Type B pancreatic cell (in vitro differentiated cells): ENCODE data around the gene PHC3. TPM values are rescaled to one million over a fixed set of nuclear protein-coding genes. Genes with fewer than 3 reads are reported as not detected.
"Not testable (repeated sequence)": the region's sequence is repeated elsewhere in the genome, so short reads cannot be mapped to it uniquely, and the experiment has no call there.

Source experiments
- DNase-seq: peaks from one replicate; pipeline ENCODE4 v3.0.0; 2021; ENCODE audit warnings: mixed read lengths; ENCODE audit not compliant: unreplicated experiment; ENCODE audit errors: extremely low spot score
- H3K27ac Mint-ChIP-seq: 2 replicates; pipeline ENCODE4 v1.8.0; 2021; ENCODE audit warnings: mild to moderate bottlenecking, mixed read lengths
- H3K27me3 Mint-ChIP-seq: 2 replicates; pipeline ENCODE4 v1.8.0; 2021; ENCODE audit warnings: mixed read lengths
- H3K36me3 Mint-ChIP-seq: 2 replicates; pipeline ENCODE4 v1.8.0; 2021; ENCODE audit warnings: mixed read lengths
- H3K4me1 Mint-ChIP-seq: one replicate; pipeline ENCODE4 v1.8.0; 2021; ENCODE audit warnings: mixed read lengths; ENCODE audit not compliant: unreplicated experiment
- H3K4me3 Mint-ChIP-seq: 2 replicates; pipeline ENCODE4 v1.8.0; 2021; ENCODE audit warnings: mild to moderate bottlenecking, mixed read lengths
- H3K9me3 Mint-ChIP-seq: 2 replicates; pipeline ENCODE4 v1.8.0; 2021; ENCODE audit warnings: mixed read lengths
- total RNA-seq: library from RNA; stranded (reverse); gene quantifications from 2 replicates; pipeline ENCODE4 v1.2.1, GENCODE V29; 2021; ENCODE audit warnings: low replicate concordance
- TF ChIP-seq, protein P1 (sequence below): fragments of 200-600 bp; sonication (generic); conservative IDR thresholded peaks from 2 replicates; pipeline ENCODE4 v1.5.0; 2021; ENCODE audit warnings: antibody characterized with exemption, mild to moderate bottlenecking

The PHC3 gene
- total RNA-seq, 1 donor from 2014 or later = 49.3 TPM

- Mint-ChIP-seq H3K27ac (no peak overlapping the region), H3K27me3 (no peaks in the 10 kb centered on the region), H3K9me3 (no peaks in the 10 kb centered on the region), H3K4me3 (no peak overlapping the region), H3K36me3 (peaks cover 22% of the 10 kb centered on the region), H3K4me1 (no peaks in the 10 kb centered on the region)
- no peak for DNase-seq
- TF ChIP-seq, protein P1, sequence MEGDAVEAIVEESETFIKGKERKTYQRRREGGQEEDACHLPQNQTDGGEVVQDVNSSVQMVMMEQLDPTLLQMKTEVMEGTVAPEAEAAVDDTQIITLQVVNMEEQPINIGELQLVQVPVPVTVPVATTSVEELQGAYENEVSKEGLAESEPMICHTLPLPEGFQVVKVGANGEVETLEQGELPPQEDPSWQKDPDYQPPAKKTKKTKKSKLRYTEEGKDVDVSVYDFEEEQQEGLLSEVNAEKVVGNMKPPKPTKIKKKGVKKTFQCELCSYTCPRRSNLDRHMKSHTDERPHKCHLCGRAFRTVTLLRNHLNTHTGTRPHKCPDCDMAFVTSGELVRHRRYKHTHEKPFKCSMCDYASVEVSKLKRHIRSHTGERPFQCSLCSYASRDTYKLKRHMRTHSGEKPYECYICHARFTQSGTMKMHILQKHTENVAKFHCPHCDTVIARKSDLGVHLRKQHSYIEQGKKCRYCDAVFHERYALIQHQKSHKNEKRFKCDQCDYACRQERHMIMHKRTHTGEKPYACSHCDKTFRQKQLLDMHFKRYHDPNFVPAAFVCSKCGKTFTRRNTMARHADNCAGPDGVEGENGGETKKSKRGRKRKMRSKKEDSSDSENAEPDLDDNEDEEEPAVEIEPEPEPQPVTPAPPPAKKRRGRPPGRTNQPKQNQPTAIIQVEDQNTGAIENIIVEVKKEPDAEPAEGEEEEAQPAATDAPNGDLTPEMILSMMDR = no peak
Measured at GRCh38 chr3:170128259-170128976, 53.1 kb downstream of the PHC3 start.

- DNase-seq = no peak
- no peak overlapping the region for H3K27ac Mint-ChIP-seq
- peaks cover 21% of the 10 kb centered on the region for H3K36me3 Mint-ChIP-seq
- no peaks in the 10 kb centered on the region for H3K9me3 Mint-ChIP-seq
- TF ChIP-seq, protein P1 = peak; percentile 58
- H3K4me3 Mint-ChIP-seq = no peak overlapping the region
- no peaks in the 10 kb centered on the region for H3K4me1 Mint-ChIP-seq
- no peaks in the 10 kb centered on the region for H3K27me3 Mint-ChIP-seq
Measured at GRCh38 chr3:170117134-170117533, 64.4 kb downstream of the PHC3 start.

DNA sequence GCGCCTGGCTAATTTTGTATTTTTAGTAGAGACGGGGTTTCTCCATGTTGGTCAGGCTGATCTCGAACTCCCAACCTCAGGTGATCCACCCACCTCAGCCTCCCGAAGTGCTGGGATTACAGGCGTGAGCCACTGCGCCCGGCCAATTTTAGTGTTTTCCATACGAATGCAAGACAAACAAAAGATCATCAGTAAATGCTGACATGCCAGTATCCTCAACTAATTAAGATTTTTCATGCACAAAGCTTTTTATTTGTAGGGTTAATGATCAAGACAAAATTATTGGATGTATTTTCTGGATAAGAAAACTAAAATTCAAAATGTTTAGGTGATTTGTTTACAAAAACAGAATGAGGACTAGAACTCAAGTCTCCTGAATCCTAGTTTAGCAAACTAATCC, 67.4 kb downstream of the PHC3 start:
- peaks cover 20% of the 10 kb centered on the region for H3K36me3 Mint-ChIP-seq
- not testable (repeated sequence) for H3K4me1 Mint-ChIP-seq, H3K27me3 Mint-ChIP-seq, H3K4me3 Mint-ChIP-seq, H3K9me3 Mint-ChIP-seq, DNase-seq, H3K27ac Mint-ChIP-seq

GRCh38 chr3:170111147-170111771, 70.3 kb downstream of the PHC3 start:
- TF ChIP-seq, protein P1 = no peak
- no peak for DNase-seq
- Mint-ChIP-seq H3K27me3 (no peaks in the 10 kb centered on the region), H3K9me3 (no peaks in the 10 kb centered on the region), H3K27ac (no peak overlapping the region), H3K4me3 (no peak overlapping the region), H3K36me3 (peaks cover 21% of the 10 kb centered on the region), H3K4me1 (no peaks in the 10 kb centered on the region)

DNA sequence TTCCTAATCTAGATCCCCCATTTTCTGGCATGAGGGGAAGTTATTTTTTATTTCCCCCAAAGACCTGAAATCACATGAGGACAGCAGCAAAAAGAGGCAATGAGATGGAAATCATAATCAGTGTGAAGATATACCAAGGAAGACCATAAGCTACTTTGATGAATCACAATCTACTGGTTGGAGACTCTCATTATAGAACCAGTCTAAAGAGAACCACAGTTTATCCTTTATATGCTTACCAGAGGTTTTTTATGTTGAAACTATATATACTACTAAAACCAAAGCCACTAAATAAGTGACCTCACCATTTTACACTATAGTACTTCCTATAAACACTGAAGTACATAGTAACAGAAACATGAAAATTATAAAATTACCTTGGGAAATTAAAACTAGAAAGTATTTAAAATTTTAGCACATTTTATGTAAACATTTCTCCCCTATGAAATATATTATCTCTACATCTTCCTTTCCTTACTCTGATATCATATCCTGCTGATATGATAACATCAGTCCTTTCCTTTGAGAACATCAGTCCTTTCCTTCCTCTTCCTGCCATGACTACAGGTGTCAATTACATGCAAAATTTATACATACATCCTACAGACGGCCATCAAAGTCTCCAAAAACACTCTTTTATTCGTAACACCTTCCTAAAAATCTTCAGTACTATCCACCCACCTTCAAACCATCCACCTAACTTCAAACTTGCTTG, 71.8 kb downstream of the PHC3 start:
- no peak overlapping the region for H3K27ac Mint-ChIP-seq
- H3K36me3 Mint-ChIP-seq = peaks cover 16% of the 10 kb centered on the region

More for the DNA sequence above, 71.8 kb downstream of the PHC3 start:
- no peaks in the 10 kb centered on the region for H3K27me3 Mint-ChIP-seq
- no peaks in the 10 kb centered on the region for H3K4me1 Mint-ChIP-seq
- H3K4me3 Mint-ChIP-seq = no peak overlapping the region
- no peaks in the 10 kb centered on the region for H3K9me3 Mint-ChIP-seq
- TF ChIP-seq, protein P1 = no peak
- no peak for DNase-seq
